Right lobe of liver (tissue), 6 donors: Measurements from ENCODE around the gene ADAMTS4. TPM values are rescaled to one million over a fixed set of nuclear protein-coding genes. Genes with fewer than 3 reads are reported as not detected.

ENCODE experiments used
- ATAC-seq, 4 donors: fragments of 200-7000 bp; cut with Tn5 transposase; one replicate each; pipeline ENCODE4 v1.9.1; 2020; ENCODE audit warnings: mild to moderate bottlenecking in 4 of 4, moderate library complexity in 4 of 4
- DNase-seq, 3 donors: peaks; one replicate each; pipeline ENCODE4 v3.0.0-alpha.2; 2020
- H3K27ac ChIP-seq, 3 donors: fragments of 200-600 bp; one replicate each; pipeline ENCODE4 v1.8.0; 2022
- H3K27me3 ChIP-seq, 2 donors: fragments of 200-600 bp; one replicate each; pipeline ENCODE4 v1.8.0; 2022
- H3K36me3 ChIP-seq, 4 donors: fragments of 200-600 bp; sonication (generic) in 1 of 4; one replicate each; pipeline versions ENCODE4 v1.5.1 to v1.8.0; 2017 to 2022; ENCODE audit warnings: control low read depth in 1 of 4
- H3K4me1 ChIP-seq, 4 donors: fragments of 200-600 bp; sonication (generic) in 1 of 4; one replicate each; pipeline versions ENCODE4 v1.5.1 to v1.8.0; 2017 to 2022; ENCODE audit warnings: control low read depth in 1 of 4
- H3K4me3 ChIP-seq, 3 donors: fragments of 200-600 bp; one replicate each; pipeline ENCODE4 v1.8.0; 2022
- H3K9me3 ChIP-seq, 4 donors: fragments of 200-600 bp; sonication (generic) in 1 of 4; one replicate each; pipeline versions ENCODE4 v1.5.1 to v1.8.0; 2017 to 2022; ENCODE audit warnings: control low read depth in 1 of 4
- CTCF ChIP-seq, 4 donors: fragments of 200-600 bp in 3 of 4; fragments of 450-650 bp in 1 of 4; IDR thresholded peaks; one replicate each; pipeline versions ENCODE4 v1.5.1 to v1.8.0; 2016 to 2022; ENCODE audit warnings: antibody characterized with exemption in 4 of 4, mild to moderate bottlenecking in 2 of 4
- POLR2A ChIP-seq: fragments of 450-650 bp; IDR thresholded peaks from one replicate; pipeline ENCODE4 v1.6.1; 2017; ENCODE audit warnings: antibody characterized with exemption, mild to moderate bottlenecking
- WGBS: methylation state at CpG from one replicate; pipeline ENCODE4 v1.1.6; 2018; ENCODE audit warnings: low coverage, low lambda C conversion rate; ENCODE audit not compliant: insufficient coverage; ENCODE audit errors: missing lambda C conversion rate; 5-methylcytosine and 5-hydroxymethylcytosine counted together
- intact Hi-C, 2 donors: fragments of 100-400 bp; cut with DNase I; formaldehyde crosslinking; loops; one replicate each; pipeline versions ENCODE4 v1.11.2 to v1.14.1; 2022
- total RNA-seq, 6 experiments: library from RNA; depleted of rRNA in 2 of 6; stranded (reverse); fragments of >200 nt in 2 of 6; fragmentation: NEBNext Ultra II Directional in 3 of 6; extraction: Animal tissue kit (Norgen Biotek cat#: 25700) in 3 of 6; gene quantifications; one replicate each; pipeline versions ENCODE4 v1.1.0 to v1.2.4, GENCODE V29; 2016 to 2023
- donor health status: DM: no; HTN: yes; CAD: no.
- donor health status: DM: no; HTN: no; CAD: no.
- donor health status: DM: no; HTN: no; CAD: no.
- donor health status: DM: no; HTN: yes; CAD: no.
- donor health status: DM: no; HTN: yes; CAD: no.

Gene ADAMTS4
- total RNA-seq, 6 experiments from 2014 or later = 0.29 to 11.0 (median 2.1) TPM

- intact Hi-C loops = no loop called here
- TF ChIP-seq POLR2A (no peak), CTCF (IDR thresholded peaks at IDR 0.05) (no peak)
- H3K9me3 ChIP-seq = no peaks in the 10 kb centered on the region
- peaks cover 0 to 9% (median 0%) of the 10 kb centered on the region in 4 donors for H3K4me1 ChIP-seq
- 28% methylated on average over 2 of the region's 2 CpGs for WGBS
- H3K27ac ChIP-seq = peak overlapping the region; percentile 24 to 75 (median 56)
- no peaks in the 10 kb centered on the region for H3K27me3 ChIP-seq
- no peaks in the 10 kb centered on the region for H3K36me3 ChIP-seq
- H3K4me3 ChIP-seq = no peak overlapping the region
- ATAC-seq = peak; percentile 17 to 47 (median 34)
- DNase-seq = peak in 2 of 3 donors; percentile 15 to 31
Measured at GRCh38 chr1:161185732-161186311, 13.0 kb downstream of the ADAMTS4 start.

GRCh38 chr1:161185282-161185682 lies 13.6 kb downstream of the ADAMTS4 start:
- Histone ChIP-seq H3K27ac (peak overlapping the region; percentile 24 to 75 (median 56)), H3K4me1 (peaks cover 0 to 9% (median 0%) of the 10 kb centered on the region in 4 donors), H3K36me3 (no peaks in the 10 kb centered on the region), H3K9me3 (no peaks in the 10 kb centered on the region), H3K4me3 (no peak overlapping the region), H3K27me3 (no peaks in the 10 kb centered on the region)
- DNase-seq (peak; percentile 69 to 73 (median 70)), ATAC-seq (peak; percentile 80 to 88 (median 82))
- 15% methylated on average over 3 of the region's 3 CpGs for WGBS
- TF ChIP-seq POLR2A (peak; percentile 20), CTCF (IDR thresholded peaks at IDR 0.05) (no peak)
- intact Hi-C loops = no loop called here

GRCh38 chr1:161182214-161182613 lies 16.6 kb downstream of the ADAMTS4 start:
- peaks cover 0 to 18% (median 2%) of the 10 kb centered on the region in 4 donors for H3K4me1 ChIP-seq
- DNase-seq = peak in 2 of 3 donors; percentile 5 to 8

GRCh38 chr1:161180639-161181038 lies 18.2 kb downstream of the ADAMTS4 start:
- intact Hi-C loops = no loop called here
- Histone ChIP-seq H3K4me3 (no peak overlapping the region), H3K27me3 (no peaks in the 10 kb centered on the region), H3K4me1 (peaks cover 0 to 18% (median 2%) of the 10 kb centered on the region in 4 donors), H3K27ac (no peak overlapping the region), H3K36me3 (no peaks in the 10 kb centered on the region), H3K9me3 (no peaks in the 10 kb centered on the region)
- TF ChIP-seq CTCF (IDR thresholded peaks at IDR 0.05) (peak in 3 of 4 donors; percentile 21 to 40 (median 40)), POLR2A (no peak)
- WGBS = 36% methylated on average over 1 of the region's 1 CpG
- ATAC-seq (no peak), DNase-seq (no peak)

More at GRCh38 chr1:161182214-161182613, 16.6 kb downstream of the ADAMTS4 start:
- H3K36me3 ChIP-seq = no peaks in the 10 kb centered on the region
- H3K27ac ChIP-seq = peak overlapping the region in 1 of 3 donors; percentile 47
- no peaks in the 10 kb centered on the region for H3K27me3 ChIP-seq
- no CpG with 5 or more reads among the region's 1 CpG for WGBS
- intact Hi-C loops = no loop called here
- no peaks in the 10 kb centered on the region for H3K9me3 ChIP-seq
- no peak overlapping the region for H3K4me3 ChIP-seq
- TF ChIP-seq POLR2A (no peak), CTCF (IDR thresholded peaks at IDR 0.05) (no peak)
- no peak for ATAC-seq
